Neural progenitor cell (in vitro differentiated cells): ENCODE measurements around the gene TMEM107. TPM values are rescaled to one million over a fixed set of nuclear protein-coding genes. Genes with fewer than 3 reads are reported as not detected.

Experiments used
- DNase-seq: peaks from one replicate; pipeline ENCODE4 v3.0.0-alpha.2; 2016; ENCODE audit warnings: low spot score
- H2AFZ ChIP-seq: fragments of 200-600 bp; sonication (generic); replicated peaks from 2 replicates; pipeline ENCODE4 v1.6.1; 2016; ENCODE audit warnings: antibody characterized with exemption
- H3F3A ChIP-seq: fragments of 200-600 bp; sonication (generic); 2 replicates; pipeline ENCODE4 v1.6.1; 2016; ENCODE audit warnings: antibody characterized with exemption, low read depth
- H3K27ac ChIP-seq: fragments of 200-600 bp; sonication (generic); 2 replicates; pipeline ENCODE4 v1.5.1; 2016; ENCODE audit warnings: mild to moderate bottlenecking
- H3K27me3 ChIP-seq: fragments of 200-600 bp; sonication (generic); 2 replicates; pipeline ENCODE4 v1.6.1; 2016; ENCODE audit warnings: mild to moderate bottlenecking, moderate library complexity
- H3K36me3 ChIP-seq: fragments of 200-600 bp; sonication (generic); 2 replicates; pipeline ENCODE4 v1.5.1; 2016
- H3K4me1 ChIP-seq: fragments of 200-600 bp; sonication (generic); 2 replicates; pipeline ENCODE4 v1.6.1; 2016; ENCODE audit warnings: mixed run types
- H3K4me2 ChIP-seq: fragments of 200-600 bp; sonication (generic); 2 replicates; pipeline ENCODE4 v1.6.1; 2016
- H3K4me3 ChIP-seq: fragments of 200-600 bp; sonication (generic); 2 replicates; pipeline ENCODE4 v1.5.1; 2016
- H3K79me2 ChIP-seq: fragments of 200-600 bp; sonication (generic); 2 replicates; pipeline ENCODE4 v1.6.1; 2016; ENCODE audit warnings: low read depth
- H3K9ac ChIP-seq: fragments of 200-600 bp; sonication (generic); 2 replicates; pipeline ENCODE4 v1.6.1; 2016
- H3K9me3 ChIP-seq: fragments of 200-600 bp; sonication (generic); 2 replicates; pipeline ENCODE4 v1.5.1; 2016; ENCODE audit warnings: low read depth
- H4K20me1 ChIP-seq: fragments of 200-600 bp; sonication (generic); 2 replicates; pipeline ENCODE4 v1.6.1; 2016; ENCODE audit warnings: low read depth
- H3K27ac Mint-ChIP-seq: 3 replicates; pipeline ENCODE4 v1.8.0; 2021; ENCODE audit warnings: mixed read lengths
- H3K27me3 Mint-ChIP-seq: 2 replicates; pipeline ENCODE4 v1.8.0; 2022; ENCODE audit warnings: low read depth, mild to moderate bottlenecking, inconsistent platforms, moderate library complexity, mixed read lengths; ENCODE audit not compliant: insufficient read depth
- H3K36me3 Mint-ChIP-seq: 3 replicates; pipeline ENCODE4 v1.8.0; 2021; ENCODE audit warnings: mixed read lengths
- H3K4me1 Mint-ChIP-seq: 3 replicates; pipeline ENCODE4 v1.8.0; 2021; ENCODE audit warnings: mixed read lengths
- H3K4me3 Mint-ChIP-seq: 3 replicates; pipeline ENCODE4 v1.8.0; 2021; ENCODE audit warnings: mild to moderate bottlenecking, moderate library complexity, mixed read lengths
- H3K9me3 Mint-ChIP-seq: 3 replicates; pipeline ENCODE4 v1.8.0; 2020; ENCODE audit warnings: mixed read lengths
- CTCF ChIP-seq: fragments of 200-600 bp; sonication (generic); IDR thresholded peaks from 2 replicates; pipeline ENCODE4 v1.5.1; 2017; ENCODE audit warnings: antibody characterized with exemption, mild to moderate bottlenecking
- EZH2 ChIP-seq: fragments of 200-600 bp; sonication (generic); IDR thresholded peaks from 2 replicates; pipeline ENCODE4 v1.6.1; 2017; ENCODE audit warnings: antibody characterized with exemption, mild to moderate bottlenecking, moderate library complexity
- EZH2phosphoT487 ChIP-seq: fragments of 200-600 bp; sonication (generic); IDR thresholded peaks from 2 replicates; pipeline ENCODE4 v1.6.1; 2017; ENCODE audit warnings: antibody characterized with exemption
- total RNA-seq: library from RNA; depleted of rRNA; stranded (reverse); fragments of >200 nt; gene quantifications from 2 replicates; pipeline ENCODE4 v1.2.3, GENCODE V29; 2015; ENCODE audit warnings: low replicate concordance

Gene TMEM107
- total RNA-seq, 1 donor from 2014 or later: 26.0 TPM

- DNase-seq: peak; percentile 98
- H3K27me3 ChIP-seq: peaks cover 21% of the 10 kb centered on the region
- H3K4me3 ChIP-seq: peak within 1 kb of the TSS; percentile 75
- H3K36me3 ChIP-seq: no peaks in the 10 kb centered on the region
- Mint-ChIP-seq H3K36me3 (no peaks in the 10 kb centered on the region), H3K27ac (no peak within 1 kb of the TSS), H3K27me3 (peaks cover 3% of the 10 kb centered on the region), H3K4me3 (no peak within 1 kb of the TSS), H3K4me1 (peaks cover 15% of the 10 kb centered on the region), H3K9me3 (no peaks in the 10 kb centered on the region)
- H3K9ac ChIP-seq: no peak within 1 kb of the TSS
- H3K9me3 ChIP-seq: no peaks in the 10 kb centered on the region
- peaks cover 47% of the 10 kb centered on the region for H3F3A ChIP-seq
- H4K20me1 ChIP-seq: peaks cover 15% of the 10 kb centered on the region
- TF ChIP-seq EZH2 (no peak), CTCF (no peak), EZH2phosphoT487 (no peak)
- no peak within 1 kb of the TSS for H3K27ac ChIP-seq
- no peaks in the 10 kb centered on the region for H3K79me2 ChIP-seq
- H3K4me2 ChIP-seq: peak within 1 kb of the TSS; percentile 79
- H2AFZ ChIP-seq: peak within 1 kb of the TSS; percentile 74
- H3K4me1 ChIP-seq: peaks cover 10% of the 10 kb centered on the region
Measured at GRCh38 chr17:8189711-8190477, 13.7 kb upstream of the TMEM107 start, which contains the start of gene BORCS6. BORCS6 (minus strand) TSS chr17:8190180; CDS start chr17:8190140, 40 bp downstream.

DNA sequence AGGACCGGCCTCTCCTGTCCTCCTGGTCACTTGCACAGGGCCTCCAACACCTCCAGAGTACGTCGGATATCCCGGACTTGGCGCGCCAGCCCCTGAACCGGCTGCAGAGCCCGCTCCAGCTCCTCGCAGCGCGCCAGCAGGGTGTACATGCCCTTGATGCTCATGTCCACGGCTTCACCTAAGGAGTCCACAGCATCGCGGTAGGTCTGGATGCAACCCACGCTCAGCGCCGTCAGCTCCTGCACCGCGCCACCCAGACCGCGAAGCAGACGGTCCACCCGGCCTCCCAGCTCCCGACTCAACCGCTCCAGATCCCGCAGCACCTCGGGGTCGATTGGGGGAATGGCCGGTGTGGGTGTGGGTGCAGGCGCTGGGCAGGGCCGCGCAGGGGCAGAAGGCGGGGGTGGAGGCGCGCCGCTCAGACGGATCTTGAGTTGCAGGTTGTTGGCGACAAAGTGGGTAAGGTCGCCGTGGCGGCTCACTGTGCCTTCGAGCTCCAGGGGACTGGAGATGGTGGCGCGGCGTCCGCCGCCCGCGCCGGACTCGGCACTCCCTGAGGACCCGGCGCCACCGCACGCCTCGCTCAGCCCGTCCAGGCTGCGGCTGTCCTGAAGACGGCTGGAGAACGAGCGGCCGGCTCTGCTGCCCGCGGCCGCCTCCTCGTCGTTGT, 13.0 kb upstream of the TMEM107 start:
- Mint-ChIP-seq H3K4me3 (no peak overlapping the region), H3K27me3 (peaks cover 6% of the 10 kb centered on the region), H3K36me3 (no peaks in the 10 kb centered on the region), H3K9me3 (no peaks in the 10 kb centered on the region), H3K27ac (no peak overlapping the region), H3K4me1 (peaks cover 15% of the 10 kb centered on the region)
- TF ChIP-seq CTCF (no peak), EZH2phosphoT487 (peak; percentile 84), EZH2 (peak; percentile 70)
- Histone ChIP-seq H3K27me3 (peaks cover 21% of the 10 kb centered on the region), H3K9ac (no peak overlapping the region), H3K27ac (no peak overlapping the region), H3K9me3 (no peaks in the 10 kb centered on the region), H3K4me1 (peaks cover 10% of the 10 kb centered on the region), H3K4me2 (peak overlapping the region; percentile 79), H3F3A (peaks cover 47% of the 10 kb centered on the region), H3K79me2 (no peaks in the 10 kb centered on the region), H3K36me3 (no peaks in the 10 kb centered on the region), H2AFZ (peak overlapping the region; percentile 74), H4K20me1 (peaks cover 15% of the 10 kb centered on the region), H3K4me3 (peak overlapping the region; percentile 75)
- DNase-seq: peak; percentile 31

GRCh38 chr17:8188263-8188839, 12.2 kb upstream of the TMEM107 start:
- TF ChIP-seq CTCF (no peak), EZH2 (no peak), EZH2phosphoT487 (no peak)
- H3K27ac Mint-ChIP-seq: no peak overlapping the region
- peaks cover 11% of the 10 kb centered on the region for H3K27me3 Mint-ChIP-seq
- Histone ChIP-seq H3K9ac (no peak overlapping the region), H4K20me1 (peaks cover 15% of the 10 kb centered on the region), H3K27me3 (peaks cover 21% of the 10 kb centered on the region), H3K79me2 (no peaks in the 10 kb centered on the region), H3K4me3 (peak overlapping the region; percentile 89), H3F3A (peaks cover 47% of the 10 kb centered on the region), H3K4me1 (peaks cover 10% of the 10 kb centered on the region), H2AFZ (no peak overlapping the region), H3K4me2 (peak overlapping the region; percentile 79), H3K36me3 (no peaks in the 10 kb centered on the region), H3K27ac (no peak overlapping the region), H3K9me3 (no peaks in the 10 kb centered on the region)
- H3K4me3 Mint-ChIP-seq: no peak overlapping the region
- DNase-seq: no peak
- no peaks in the 10 kb centered on the region for H3K9me3 Mint-ChIP-seq
- H3K36me3 Mint-ChIP-seq: no peaks in the 10 kb centered on the region
- peaks cover 15% of the 10 kb centered on the region for H3K4me1 Mint-ChIP-seq
